Measurements from ENCODE around the gene MROH2A.

Gene MROH2A

GRCh38 chr2:233853883-233854240 lies 75.7 kb downstream of the MROH2A start:
- peak overlapping the region; percentile 60 for H2BK120ac ChIP-seq (ENCODE audit: insufficient read depth, low read length, poor library complexity)
- peak overlapping the region; percentile 76 for H2BK5ac ChIP-seq (ENCODE audit: low read depth, low read length, poor library complexity)
- peaks cover 2 to 3% of the 10 kb centered on the region in 2 experiments for H3K4me1 ChIP-seq (ENCODE audit: control insufficient read depth in 1 of 2, insufficient read depth in 2 of 2, low read length in 2 of 2)
- peak overlapping the region; percentile 99 for H3K18ac ChIP-seq (ENCODE audit: low read length)
- H2BK12ac ChIP-seq (ENCODE audit: low read length) = no peak overlapping the region
- no peaks in the 10 kb centered on the region for H3K27me3 ChIP-seq (ENCODE audit: insufficient read depth, low read length)
- peak overlapping the region; percentile 89 for H3K4me2 ChIP-seq (ENCODE audit: low read length)
- H3K79me1 ChIP-seq (ENCODE audit: low read length) = peaks cover 8% of the 10 kb centered on the region
- H3K27ac ChIP-seq (ENCODE audit: low read depth, low read length) = no peak overlapping the region
- H4K12ac ChIP-seq (ENCODE audit: low read depth, low read length) = peak overlapping the region; percentile 77
- peak overlapping the region; percentile 71 for H3K9ac ChIP-seq (ENCODE audit: low read length)
- H4K91ac ChIP-seq (ENCODE audit: low read depth, low read length) = peak overlapping the region; percentile 94
- H3K23ac ChIP-seq (ENCODE audit: low read length) = no peak overlapping the region
- no peak for DNase-seq
- peak overlapping the region; percentile 98 for H2AFZ ChIP-seq (ENCODE audit: insufficient read depth, low read length, poor library complexity)
- H4K8ac ChIP-seq (ENCODE audit: low read depth, low read length) = peak overlapping the region; percentile 92
- no peaks in the 10 kb centered on the region for H3K9me3 ChIP-seq (ENCODE audit: insufficient read depth, low read depth, low read length)
- H3K4ac ChIP-seq (ENCODE audit: low read depth, low read length) = peak overlapping the region; percentile 94
- peaks cover 18 to 20% of the 10 kb centered on the region in 2 experiments for H3K36me3 ChIP-seq (ENCODE audit: control insufficient read depth in 1 of 2, insufficient read depth in 2 of 2, low read length in 2 of 2)
- peak overlapping the region; percentile 93 for H3K14ac ChIP-seq (ENCODE audit: low read length)
- peaks cover 10% of the 10 kb centered on the region for H3K79me2 ChIP-seq (ENCODE audit: control insufficient read depth, insufficient read depth, low read length, poor library complexity)
- no CpG with 5 or more reads among the region's 25 CpGs for WGBS (ENCODE audit: extremely low coverage, insufficient coverage, insufficient read length)
- peak overlapping the region; percentile 56 for H2AK5ac ChIP-seq (ENCODE audit: low read length)
- peak overlapping the region; percentile 98 for H3K4me3 ChIP-seq (ENCODE audit: low read depth, low read length)

DNA sequence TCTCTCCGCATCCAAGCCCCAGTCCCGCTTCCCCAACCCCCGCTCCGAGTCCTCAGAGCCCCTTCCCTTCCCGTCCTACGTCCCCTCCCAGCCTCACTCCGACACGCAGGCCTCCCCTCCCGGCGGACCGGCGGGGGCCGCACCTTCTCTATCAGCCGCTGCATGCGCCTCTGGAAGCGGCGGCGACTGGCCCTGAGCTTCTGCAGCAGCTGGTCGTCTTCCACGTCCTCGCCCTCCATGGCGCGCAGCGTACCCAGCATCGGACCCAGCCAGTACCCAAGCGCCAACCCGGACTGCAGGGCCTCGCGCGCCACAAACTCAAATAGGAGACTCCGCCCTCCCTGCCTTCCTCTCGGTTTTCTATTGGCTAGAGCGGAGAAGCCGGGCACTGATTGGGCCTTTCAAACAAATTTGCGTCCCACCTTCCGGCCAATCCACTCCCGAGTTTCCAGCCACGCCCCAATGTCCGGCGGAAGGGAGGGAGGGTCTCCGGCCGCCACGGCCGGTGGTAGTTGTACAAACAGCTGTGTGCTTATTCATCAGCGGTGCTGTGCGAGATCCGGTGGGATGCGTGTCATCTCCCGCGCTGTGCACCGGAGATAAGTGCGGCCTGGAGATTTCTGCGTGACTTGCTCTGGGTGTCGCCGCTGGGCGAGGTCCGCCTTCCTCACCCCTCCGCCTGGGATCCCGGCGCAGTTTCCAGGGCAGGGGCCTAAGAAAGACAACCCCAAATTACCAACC lies 76.3 kb downstream of the MROH2A start, which contains the start of gene HJURP:
HJURP (minus strand) TSS at position 295 of the 741 bp plus-strand sequence; CDS start at position 260, 35 bp downstream.
- Histone ChIP-seq H3K23ac (ENCODE audit: low read length) (no peak within 1 kb of the TSS), H3K4ac (ENCODE audit: low read depth, low read length) (peak within 1 kb of the TSS; percentile 94), H3K27ac (ENCODE audit: low read depth, low read length) (peak within 1 kb of the TSS; percentile 30), H2AFZ (ENCODE audit: insufficient read depth, low read length, poor library complexity) (peak within 1 kb of the TSS; percentile 98), H4K12ac (ENCODE audit: low read depth, low read length) (peak within 1 kb of the TSS; percentile 77), H2BK120ac (ENCODE audit: insufficient read depth, low read length, poor library complexity) (peak within 1 kb of the TSS; percentile 60), H3K79me2 (ENCODE audit: control insufficient read depth, insufficient read depth, low read length, poor library complexity) (peaks cover 10% of the 10 kb centered on the region), H4K8ac (ENCODE audit: low read depth, low read length) (peak within 1 kb of the TSS; percentile 96), H3K27me3 (ENCODE audit: insufficient read depth, low read length) (no peaks in the 10 kb centered on the region), H3K9ac (ENCODE audit: low read length) (peak within 1 kb of the TSS; percentile 78), H2BK5ac (ENCODE audit: low read depth, low read length, poor library complexity) (peak within 1 kb of the TSS; percentile 79), H4K91ac (ENCODE audit: low read depth, low read length) (peak within 1 kb of the TSS; percentile 94), H3K4me2 (ENCODE audit: low read length) (peak within 1 kb of the TSS; percentile 89), H3K4me1 (ENCODE audit: control insufficient read depth in 1 of 2, insufficient read depth in 2 of 2, low read length in 2 of 2) (peaks cover 2 to 3% of the 10 kb centered on the region in 2 experiments), H3K4me3 (ENCODE audit: low read depth, low read length) (peak within 1 kb of the TSS; percentile 98), H3K14ac (ENCODE audit: low read length) (peak within 1 kb of the TSS; percentile 93), H2BK12ac (ENCODE audit: low read length) (no peak within 1 kb of the TSS), H2AK5ac (ENCODE audit: low read length) (peak within 1 kb of the TSS; percentile 56), H3K79me1 (ENCODE audit: low read length) (peaks cover 8% of the 10 kb centered on the region), H3K36me3 (ENCODE audit: control insufficient read depth in 1 of 2, insufficient read depth in 2 of 2, low read length in 2 of 2) (peaks cover 14 to 15% of the 10 kb centered on the region in 2 experiments), H3K9me3 (ENCODE audit: insufficient read depth, low read depth, low read length) (no peaks in the 10 kb centered on the region), H3K18ac (ENCODE audit: low read length) (peak within 1 kb of the TSS; percentile 99)
- DNase-seq = peak; percentile 91 to 96
- WGBS (ENCODE audit: extremely low coverage, insufficient coverage, insufficient read length) = no CpG with 5 or more reads among the region's 60 CpGs

- Histone ChIP-seq H3K4ac (ENCODE audit: low read depth, low read length) (no peak overlapping the region), H3K79me2 (ENCODE audit: control insufficient read depth, insufficient read depth, low read length, poor library complexity) (peaks cover 10% of the 10 kb centered on the region), H2AFZ (ENCODE audit: insufficient read depth, low read length, poor library complexity) (no peak overlapping the region), H2BK120ac (ENCODE audit: insufficient read depth, low read length, poor library complexity) (no peak overlapping the region), H3K18ac (ENCODE audit: low read length) (no peak overlapping the region), H3K4me3 (ENCODE audit: low read depth, low read length) (no peak overlapping the region), H2BK5ac (ENCODE audit: low read depth, low read length, poor library complexity) (no peak overlapping the region), H3K4me1 (ENCODE audit: control insufficient read depth in 1 of 2, insufficient read depth in 2 of 2, low read length in 2 of 2) (peaks cover 2 to 3% of the 10 kb centered on the region in 2 experiments), H3K27ac (ENCODE audit: low read depth, low read length) (no peak overlapping the region), H4K91ac (ENCODE audit: low read depth, low read length) (no peak overlapping the region), H3K79me1 (ENCODE audit: low read length) (peaks cover 8% of the 10 kb centered on the region), H4K12ac (ENCODE audit: low read depth, low read length) (no peak overlapping the region), H3K23ac (ENCODE audit: low read length) (no peak overlapping the region), H3K14ac (ENCODE audit: low read length) (no peak overlapping the region), H2BK12ac (ENCODE audit: low read length) (no peak overlapping the region), H3K9me3 (ENCODE audit: insufficient read depth, low read depth, low read length) (no peaks in the 10 kb centered on the region), H3K36me3 (ENCODE audit: control insufficient read depth in 1 of 2, insufficient read depth in 2 of 2, low read length in 2 of 2) (peaks cover 7 to 9% of the 10 kb centered on the region in 2 experiments), H2AK5ac (ENCODE audit: low read length) (no peak overlapping the region), H3K27me3 (ENCODE audit: insufficient read depth, low read length) (no peaks in the 10 kb centered on the region), H3K4me2 (ENCODE audit: low read length) (no peak overlapping the region), H4K8ac (ENCODE audit: low read depth, low read length) (peak overlapping the region; percentile 16), H3K9ac (ENCODE audit: low read length) (no peak overlapping the region)
- no peak for DNase-seq
- WGBS (ENCODE audit: extremely low coverage, insufficient coverage, insufficient read length) = no CpG with 5 or more reads among the region's 5 CpGs
These were observed 77.2 kb downstream of the MROH2A start for GRCh38 chr2:233855345-233855744.

DNA sequence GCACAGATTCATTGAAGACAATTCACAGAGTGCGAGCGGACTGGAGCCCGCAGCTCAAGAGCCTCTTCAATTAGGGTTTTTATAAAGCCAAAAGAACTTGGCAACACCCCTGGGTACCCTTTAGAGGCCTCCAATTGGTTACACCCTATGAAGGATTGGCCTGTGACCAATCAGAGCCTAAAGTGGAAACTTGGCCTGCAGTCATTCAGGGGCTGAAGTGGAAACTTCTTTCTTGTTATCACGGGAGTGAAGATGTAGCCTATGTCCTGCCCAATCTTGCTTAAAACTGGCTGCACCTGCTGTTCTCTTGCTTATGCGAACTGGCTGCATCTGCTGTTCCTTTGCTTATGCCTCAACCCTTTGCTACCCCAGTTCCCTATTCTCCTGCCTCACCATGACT lies 78.1 kb downstream of the MROH2A start:
- Histone ChIP-seq H3K18ac (ENCODE audit: low read length) (no peak overlapping the region), H3K4me2 (ENCODE audit: low read length) (no peak overlapping the region), H3K4me1 (ENCODE audit: control insufficient read depth in 1 of 2, insufficient read depth in 2 of 2, low read length in 2 of 2) (peaks cover 2 to 3% of the 10 kb centered on the region in 2 experiments), H3K9ac (ENCODE audit: low read length) (no peak overlapping the region), H4K91ac (ENCODE audit: low read depth, low read length) (no peak overlapping the region), H2AFZ (ENCODE audit: insufficient read depth, low read length, poor library complexity) (no peak overlapping the region), H2BK5ac (ENCODE audit: low read depth, low read length, poor library complexity) (no peak overlapping the region), H3K36me3 (ENCODE audit: control insufficient read depth in 1 of 2, insufficient read depth in 2 of 2, low read length in 2 of 2) (peaks cover 4% of the 10 kb centered on the region in 2 experiments), H3K79me1 (ENCODE audit: low read length) (peaks cover 8% of the 10 kb centered on the region), H4K12ac (ENCODE audit: low read depth, low read length) (no peak overlapping the region), H3K27ac (ENCODE audit: low read depth, low read length) (no peak overlapping the region), H3K9me3 (ENCODE audit: insufficient read depth, low read depth, low read length) (no peaks in the 10 kb centered on the region), H3K23ac (ENCODE audit: low read length) (no peak overlapping the region), H3K4me3 (ENCODE audit: low read depth, low read length) (no peak overlapping the region), H2AK5ac (ENCODE audit: low read length) (no peak overlapping the region), H3K27me3 (ENCODE audit: insufficient read depth, low read length) (no peaks in the 10 kb centered on the region), H3K14ac (ENCODE audit: low read length) (no peak overlapping the region), H4K8ac (ENCODE audit: low read depth, low read length) (no peak overlapping the region), H2BK120ac (ENCODE audit: insufficient read depth, low read length, poor library complexity) (no peak overlapping the region), H2BK12ac (ENCODE audit: low read length) (no peak overlapping the region), H3K79me2 (ENCODE audit: control insufficient read depth, insufficient read depth, low read length, poor library complexity) (peaks cover 10% of the 10 kb centered on the region), H3K4ac (ENCODE audit: low read depth, low read length) (no peak overlapping the region)
- DNase-seq = no peak
- no CpG with 5 or more reads among the region's 5 CpGs for WGBS (ENCODE audit: extremely low coverage, insufficient coverage, insufficient read length)
